ENCODE measurements around the gene EPS15. TPM values are rescaled to one million over a fixed set of nuclear protein-coding genes. Genes with fewer than 3 reads are reported as not detected.

The EPS15 gene
- total and polyA plus RNA-seq, 9 of the 15 experiments (the other 6 are each of a cell fraction or from before 2014, with no cell fraction given): 23.1 to 69.0 (median 41.7) TPM

- TF ChIP-seq L3MBTL2 (IDR thresholded peaks at IDR 0.05) (no peak), ZBTB11 (CRISPR knock-in tag; IDR thresholded peaks at IDR 0.05) (no peak), THRB (CRISPR knock-in tag; conservative IDR thresholded peaks at IDR 0.05) (no peak)
Observed at GRCh38 chr1:51326839-51327238, 192.2 kb downstream of the EPS15 start (continued).

Data from K562 (cell line).